ENCODE measurements around the gene TMEM52B.
"Not testable (repeated sequence)": the region's sequence is repeated elsewhere in the genome, so short reads cannot be mapped to it uniquely, and the experiment has no call there.

The TMEM52B gene

GRCh38 chr12:10171973-10172728 lies 6.7 kb upstream of the TMEM52B start, which contains the start of gene OLR1:
OLR1 (minus strand) TSS chr12:10172132; CDS start chr12:10172077, 55 bp downstream.
- no peak for DNase-seq

- DNase-seq: no peak
These were observed 3.7 kb upstream of the TMEM52B start for GRCh38 chr12:10174986-10175614.

GRCh38 chr12:10175846-10176636 lies 2.8 kb upstream of the TMEM52B start:
- DNase-seq: no peak

GRCh38 chr12:10179776-10180181 lies 947 bp downstream of the TMEM52B start:
- DNase-seq: no peak

GRCh38 chr12:10182354-10183049 lies 3.7 kb downstream of the TMEM52B start:
- no peak for DNase-seq

GRCh38 chr12:10184261-10184843 lies 5.5 kb downstream of the TMEM52B start:
- no peak for DNase-seq

- DNase-seq: no peak
These were observed 7.5 kb downstream of the TMEM52B start for GRCh38 chr12:10186299-10186698.

- not testable (repeated sequence) for DNase-seq
These were observed 8.1 kb downstream of the TMEM52B start for GRCh38 chr12:10186958-10187357.

- no peak for DNase-seq
These were observed 10.8 kb downstream of the TMEM52B start for GRCh38 chr12:10189653-10190052.

- peak; percentile 51 for DNase-seq
These were observed 11.9 kb downstream of the TMEM52B start for GRCh38 chr12:10190558-10191388.

GRCh38 chr12:10191865-10192264 lies 13.0 kb downstream of the TMEM52B start:
- DNase-seq: no peak

GRCh38 chr12:10194160-10194670 lies 15.4 kb downstream of the TMEM52B start:
- DNase-seq: no peak

- no peak for DNase-seq
These were observed 17.4 kb downstream of the TMEM52B start for GRCh38 chr12:10196210-10196609.

- no peak for DNase-seq
These were observed 19.0 kb downstream of the TMEM52B start for GRCh38 chr12:10197879-10198278.

GRCh38 chr12:10204495-10204894 lies 25.7 kb downstream of the TMEM52B start:
- DNase-seq: not testable (repeated sequence)

GRCh38 chr12:10205220-10205807 lies 26.5 kb downstream of the TMEM52B start:
- no peak for DNase-seq

GRCh38 chr12:10207136-10207535 lies 28.3 kb downstream of the TMEM52B start:
- DNase-seq: no peak

- DNase-seq: no peak
These were observed 31.4 kb downstream of the TMEM52B start for GRCh38 chr12:10210225-10210624.

GRCh38 chr12:10211101-10211939 lies 32.5 kb downstream of the TMEM52B start:
- DNase-seq: no peak
